Peyer's patch (tissue), 4 donors: Measurements from ENCODE around the gene DDIT3.

Experiments
- POLR2A ChIP-seq, 2 donors: fragments of 450-650 bp; IDR thresholded peaks; one replicate each; pipeline ENCODE4 v1.5.1; 2017; ENCODE audit warnings: antibody characterized with exemption in 2 of 2, mild to moderate bottlenecking in 2 of 2, moderate library complexity in 2 of 2
- TF ChIP-seq, protein P1 (sequence below), 6 experiments: fragments of 450-650 bp in 4 of 6; fragments of 200-600 bp in 2 of 6; sonication (generic) in 1 of 6; IDR thresholded peaks; one replicate each; pipeline ENCODE4 v1.5.1; 2017 to 2019; ENCODE audit warnings: antibody characterized with exemption in 6 of 6, mild to moderate bottlenecking in 3 of 6, moderate library complexity in 1 of 6

DNA sequence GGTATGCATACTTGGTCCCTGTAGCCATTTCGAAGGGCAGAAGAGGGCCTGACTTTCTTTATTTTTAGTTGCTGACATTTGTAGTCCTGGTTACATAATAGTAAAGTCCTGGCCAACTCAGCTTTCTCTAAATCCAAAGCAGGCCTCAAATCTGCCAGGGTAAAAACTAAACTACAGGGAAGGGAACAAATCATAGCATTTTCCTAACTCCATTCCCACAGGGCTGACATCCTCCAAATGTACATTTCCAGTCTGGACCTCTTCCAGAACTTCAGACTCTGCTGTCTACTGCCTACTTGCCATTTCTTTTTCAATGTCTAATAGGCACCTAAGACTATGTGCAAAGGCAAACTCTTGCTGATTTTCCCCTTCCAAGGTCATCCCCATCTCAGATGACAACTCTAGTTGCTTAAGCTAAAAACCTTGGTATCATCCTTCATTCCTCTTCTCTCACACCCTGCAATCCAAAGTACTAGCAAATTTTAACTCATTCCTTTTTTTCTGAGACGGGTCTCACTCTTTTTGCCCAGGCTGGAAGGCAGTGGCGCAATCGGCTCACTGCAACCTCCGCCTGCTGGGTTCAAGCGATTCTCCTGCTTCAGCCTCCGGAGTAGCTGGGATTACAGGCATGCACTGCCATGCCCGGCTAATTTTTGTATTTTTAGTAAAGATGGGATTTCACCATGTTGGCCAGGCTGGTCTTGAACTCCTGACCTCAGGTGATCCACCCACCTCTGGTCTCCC is 2.0 kb downstream of the DDIT3 start:
- TF ChIP-seq, protein P1, sequence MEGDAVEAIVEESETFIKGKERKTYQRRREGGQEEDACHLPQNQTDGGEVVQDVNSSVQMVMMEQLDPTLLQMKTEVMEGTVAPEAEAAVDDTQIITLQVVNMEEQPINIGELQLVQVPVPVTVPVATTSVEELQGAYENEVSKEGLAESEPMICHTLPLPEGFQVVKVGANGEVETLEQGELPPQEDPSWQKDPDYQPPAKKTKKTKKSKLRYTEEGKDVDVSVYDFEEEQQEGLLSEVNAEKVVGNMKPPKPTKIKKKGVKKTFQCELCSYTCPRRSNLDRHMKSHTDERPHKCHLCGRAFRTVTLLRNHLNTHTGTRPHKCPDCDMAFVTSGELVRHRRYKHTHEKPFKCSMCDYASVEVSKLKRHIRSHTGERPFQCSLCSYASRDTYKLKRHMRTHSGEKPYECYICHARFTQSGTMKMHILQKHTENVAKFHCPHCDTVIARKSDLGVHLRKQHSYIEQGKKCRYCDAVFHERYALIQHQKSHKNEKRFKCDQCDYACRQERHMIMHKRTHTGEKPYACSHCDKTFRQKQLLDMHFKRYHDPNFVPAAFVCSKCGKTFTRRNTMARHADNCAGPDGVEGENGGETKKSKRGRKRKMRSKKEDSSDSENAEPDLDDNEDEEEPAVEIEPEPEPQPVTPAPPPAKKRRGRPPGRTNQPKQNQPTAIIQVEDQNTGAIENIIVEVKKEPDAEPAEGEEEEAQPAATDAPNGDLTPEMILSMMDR (IDR thresholded peaks at IDR 0.05), result no peak
- no peak for TF ChIP-seq POLR2A (IDR thresholded peaks at IDR 0.05)
